GM21737 (cell line): ENCODE measurements around the gene CCDC7.
A peak's percentile ranks its signal among the peaks of the same experiment; 100 is the strongest.
"Not testable (repeated sequence)": the region's sequence is repeated elsewhere in the genome, so short reads cannot be mapped to it uniquely, and the experiment has no call there.

Source experiments
- ATAC-seq: cut with Tn5 transposase; IDR thresholded peaks from one replicate; pipeline ENCODE4 v1.9.1; 2021; ENCODE audit warnings: mild to moderate bottlenecking, moderate library complexity; ENCODE audit not compliant: unreplicated experiment

Gene CCDC7

DNA sequence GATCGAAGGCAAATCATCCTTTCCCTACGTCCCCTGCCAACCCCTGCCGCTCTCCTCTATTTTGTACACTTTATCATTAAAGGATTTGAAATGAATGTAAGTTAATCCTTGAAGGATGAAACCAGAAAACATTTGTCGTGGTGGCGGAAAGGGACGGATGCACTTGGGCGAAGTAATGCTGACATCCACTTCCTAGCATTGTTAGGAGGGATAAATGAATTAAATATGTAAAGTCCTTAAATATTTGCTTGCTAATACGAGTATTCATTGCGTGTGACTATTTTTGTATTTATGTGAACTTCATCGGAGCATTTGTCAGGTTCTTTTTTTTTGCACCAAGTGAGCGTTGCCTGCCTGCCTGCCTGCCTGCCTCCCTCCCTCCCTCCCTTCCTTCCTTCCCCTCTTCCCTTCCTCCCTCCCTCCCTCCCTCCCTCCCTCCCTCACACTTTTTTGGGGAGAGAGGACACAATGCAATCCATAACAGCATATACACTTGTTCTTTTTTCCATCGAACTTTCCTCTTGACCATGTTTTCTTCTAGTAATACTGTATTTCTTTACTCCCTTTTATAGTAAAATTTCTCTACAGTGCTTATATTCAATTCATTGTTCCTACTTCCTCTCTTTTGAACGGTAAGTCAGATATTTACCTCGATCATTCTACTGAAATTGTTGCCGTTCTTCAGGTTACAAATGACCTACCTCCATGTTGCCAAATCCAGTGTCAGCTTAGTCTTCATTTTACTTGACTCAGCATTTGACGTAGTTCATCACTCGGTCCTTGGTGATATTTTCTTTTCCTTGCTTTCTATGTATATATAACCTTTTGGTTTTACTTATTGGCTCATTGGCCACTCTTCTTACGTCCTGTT is 831 bp downstream of the CCDC7 start:
- peak; percentile 6 for ATAC-seq

GRCh38 chr10:32454148-32454547 is 8.2 kb downstream of the CCDC7 start:
- ATAC-seq = no peak

DNA sequence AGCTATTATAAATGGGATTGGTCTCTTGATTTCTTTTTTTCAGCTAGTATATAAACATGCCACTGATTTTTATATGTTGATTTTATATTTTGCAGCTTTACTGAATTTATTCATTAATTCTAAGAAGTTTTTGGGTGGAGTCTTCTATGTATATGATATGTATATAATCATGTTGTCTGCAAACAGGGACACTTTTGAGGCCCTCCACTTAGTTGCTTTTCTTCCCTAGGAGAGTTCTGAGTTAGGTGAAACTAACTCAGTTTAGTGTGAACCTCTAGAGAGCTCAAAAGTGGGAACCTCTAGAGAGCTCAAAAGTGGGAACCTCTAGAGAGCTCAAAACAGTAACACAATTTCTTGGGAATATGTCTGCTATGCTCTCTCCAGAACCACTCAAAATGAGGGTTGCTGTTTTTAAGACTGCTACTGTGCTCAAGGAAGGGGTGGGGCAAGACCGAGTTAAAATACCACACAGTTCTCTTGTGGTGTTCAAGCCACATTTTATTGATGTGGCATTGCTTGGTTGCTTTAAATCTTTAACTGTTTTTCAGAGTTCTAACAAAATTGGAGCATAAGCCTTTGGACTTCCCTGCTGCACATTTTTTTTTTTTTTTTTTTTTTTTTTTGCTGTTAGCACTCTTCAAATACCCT is 13.2 kb downstream of the CCDC7 start:
- no peak for ATAC-seq

DNA sequence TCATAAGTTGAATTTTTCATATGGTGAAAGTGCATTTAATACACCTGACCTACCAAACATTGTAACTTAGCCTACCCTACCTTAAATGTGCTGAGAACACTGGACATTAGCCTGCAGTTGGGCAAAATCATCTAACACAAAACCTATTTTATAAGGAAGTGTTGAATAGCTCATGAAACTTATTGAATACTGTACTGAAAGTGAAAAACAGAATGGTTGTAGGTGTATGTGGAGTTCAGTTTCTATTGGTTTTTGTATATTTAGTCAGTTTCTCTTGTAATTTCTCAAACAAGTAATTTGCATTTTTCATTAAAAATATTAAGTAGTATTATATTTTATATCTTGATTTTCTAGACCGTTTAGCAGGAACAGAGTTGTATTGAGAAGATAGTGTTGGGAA is 15.3 kb downstream of the CCDC7 start:
- no peak for ATAC-seq

DNA sequence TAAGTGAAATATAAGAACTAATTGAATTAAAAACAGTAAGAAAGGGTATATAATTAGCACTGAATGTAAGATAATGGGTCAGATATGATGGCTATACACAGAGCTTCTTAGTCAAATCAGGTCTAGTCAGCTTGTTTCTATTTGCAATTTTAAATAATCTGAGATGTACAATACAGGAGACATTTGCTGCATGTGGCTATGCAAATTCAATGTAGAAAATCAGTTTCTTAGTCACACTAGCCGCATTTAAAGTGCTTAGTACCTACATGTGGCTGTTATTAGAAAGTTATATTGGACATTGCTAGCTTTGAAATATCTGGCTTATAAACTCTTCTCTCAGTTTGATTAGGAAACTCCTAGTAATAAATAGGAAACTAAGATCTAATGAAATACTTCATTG is 25.3 kb downstream of the CCDC7 start:
- ATAC-seq = no peak

DNA sequence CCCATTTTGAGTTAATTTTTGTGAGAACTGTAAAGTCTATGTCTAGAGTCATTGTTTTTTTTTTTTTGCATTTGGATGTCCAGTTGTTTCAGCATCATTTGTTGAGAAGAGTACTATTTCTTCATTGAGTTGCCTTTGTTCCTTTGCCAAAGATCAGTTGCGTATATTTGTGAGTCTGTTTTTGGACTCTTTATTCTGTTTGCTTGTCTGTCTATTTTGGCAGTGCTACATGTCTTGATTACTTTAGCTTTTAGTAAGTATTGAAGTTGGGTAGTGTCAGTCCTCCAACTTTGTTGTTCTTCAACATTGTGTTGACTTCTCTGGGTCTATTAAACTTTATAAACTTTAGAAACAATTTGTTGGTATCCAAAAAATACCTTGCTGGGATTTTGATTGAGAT is 31.6 kb downstream of the CCDC7 start:
- ATAC-seq = no peak

DNA sequence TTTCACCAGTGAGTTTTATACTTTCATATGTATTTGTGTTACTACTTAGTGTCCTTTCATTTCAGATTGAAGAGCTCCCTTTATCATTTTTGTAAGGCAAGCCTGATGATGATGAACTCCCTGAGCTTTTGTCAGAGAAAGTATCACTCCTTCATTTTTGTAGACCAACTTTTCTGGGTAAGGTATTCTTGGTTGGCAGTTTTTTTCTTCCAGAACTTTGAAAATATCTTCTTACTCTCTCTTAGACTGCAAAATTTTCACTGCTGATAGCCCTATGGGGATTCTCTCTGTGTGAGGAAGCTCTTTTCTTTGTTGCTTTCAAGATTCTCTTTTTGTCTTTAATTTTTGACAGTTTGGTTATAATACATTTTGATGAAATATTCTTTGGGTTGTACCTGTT is 35.7 kb downstream of the CCDC7 start:
- no peak for ATAC-seq

GRCh38 chr10:32483019-32483502 is 37.1 kb downstream of the CCDC7 start:
- ATAC-seq = not testable (repeated sequence)

- not testable (repeated sequence) for ATAC-seq
Measured at GRCh38 chr10:32488038-32488437, 42.1 kb downstream of the CCDC7 start.

GRCh38 chr10:32489158-32489557 is 43.2 kb downstream of the CCDC7 start:
- no peak for ATAC-seq

GRCh38 chr10:32489901-32490300 is 44.0 kb downstream of the CCDC7 start:
- no peak for ATAC-seq

DNA sequence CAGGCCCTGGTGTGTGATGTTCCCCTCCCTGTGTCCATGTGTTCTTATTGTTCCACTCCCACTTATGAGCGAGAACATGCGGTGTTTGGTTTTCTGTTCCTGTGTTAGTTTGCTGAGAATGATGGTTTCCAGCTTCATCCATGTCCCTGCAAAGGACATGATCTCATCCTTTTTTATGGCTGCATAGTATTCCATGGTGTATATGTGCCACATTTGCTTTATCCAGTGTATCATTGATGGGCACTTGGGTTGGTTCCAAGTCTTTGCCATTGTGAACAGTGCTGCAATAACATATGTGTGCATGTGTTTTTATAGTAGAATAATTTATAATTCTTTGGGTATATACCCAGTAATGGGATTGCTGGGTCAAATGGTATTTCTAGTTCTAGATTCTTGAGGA is 48.6 kb downstream of the CCDC7 start:
- not testable (repeated sequence) for ATAC-seq

DNA sequence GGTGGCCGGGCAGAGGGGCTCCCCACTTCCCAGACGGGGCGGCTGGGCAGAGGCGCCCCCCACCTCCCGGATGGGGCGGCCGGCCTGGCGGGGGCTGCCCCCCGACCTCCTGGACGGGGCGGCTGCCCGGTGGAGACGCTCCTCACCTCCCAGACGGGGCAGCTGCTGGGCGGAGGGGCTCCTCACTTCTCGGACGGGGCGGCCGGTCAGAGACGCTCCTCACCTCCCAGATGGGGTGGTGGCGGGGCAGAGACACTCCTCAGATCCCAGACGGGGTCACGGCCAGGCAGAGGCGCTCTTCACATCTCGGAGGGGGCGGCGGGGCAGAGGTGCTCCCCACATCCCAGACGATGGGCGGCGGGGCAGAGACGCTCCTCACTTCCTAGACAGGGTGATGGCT is 54.2 kb downstream of the CCDC7 start:
- not testable (repeated sequence) for ATAC-seq

- no peak for ATAC-seq
Measured at GRCh38 chr10:32501906-32502305, 56.0 kb downstream of the CCDC7 start.

GRCh38 chr10:32505762-32506420 is 60.0 kb downstream of the CCDC7 start:
- ATAC-seq = not testable (repeated sequence)

DNA sequence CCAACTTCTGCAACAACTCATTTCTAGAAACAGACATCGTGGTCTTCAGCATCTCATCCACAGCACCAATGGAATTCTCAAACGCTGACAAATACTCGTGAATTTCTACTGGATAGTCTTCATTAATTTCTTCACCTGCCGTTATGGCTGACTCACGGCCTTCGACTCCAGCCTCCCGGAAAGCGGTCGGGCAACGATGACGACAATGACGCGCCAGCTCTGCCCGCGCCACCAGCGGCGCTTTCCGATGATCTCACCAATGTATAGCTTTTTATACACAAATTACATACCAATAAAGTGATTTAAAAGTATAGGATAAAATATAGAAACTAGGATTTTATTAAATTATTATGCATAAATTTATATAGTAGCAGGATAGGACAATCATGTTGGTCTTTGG is 65.7 kb downstream of the CCDC7 start:
- ATAC-seq = no peak

- no peak for ATAC-seq
Measured at GRCh38 chr10:32516567-32517495, 70.9 kb downstream of the CCDC7 start.

- ATAC-seq = no peak
Measured at GRCh38 chr10:32530231-32530630, 84.3 kb downstream of the CCDC7 start.

DNA sequence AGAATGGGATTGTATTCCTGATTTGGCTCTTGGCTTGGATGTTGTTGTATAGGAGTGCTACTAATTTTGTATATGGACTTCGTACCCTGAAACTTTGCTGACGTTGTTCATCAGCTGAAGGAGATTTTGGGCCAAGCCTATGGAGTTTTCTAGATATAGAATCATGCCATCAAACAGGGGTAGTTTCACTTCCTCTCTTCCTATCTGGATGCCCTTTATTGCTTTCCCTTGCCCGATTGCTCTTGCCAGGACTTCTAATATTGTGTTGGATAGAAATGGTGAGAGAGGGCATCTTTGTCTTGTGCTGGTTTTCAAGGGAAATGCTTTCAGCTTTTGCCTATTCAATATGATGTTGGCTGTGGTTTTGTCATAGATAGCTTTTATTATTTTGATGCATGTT is 92.3 kb downstream of the CCDC7 start:
- no peak for ATAC-seq

DNA sequence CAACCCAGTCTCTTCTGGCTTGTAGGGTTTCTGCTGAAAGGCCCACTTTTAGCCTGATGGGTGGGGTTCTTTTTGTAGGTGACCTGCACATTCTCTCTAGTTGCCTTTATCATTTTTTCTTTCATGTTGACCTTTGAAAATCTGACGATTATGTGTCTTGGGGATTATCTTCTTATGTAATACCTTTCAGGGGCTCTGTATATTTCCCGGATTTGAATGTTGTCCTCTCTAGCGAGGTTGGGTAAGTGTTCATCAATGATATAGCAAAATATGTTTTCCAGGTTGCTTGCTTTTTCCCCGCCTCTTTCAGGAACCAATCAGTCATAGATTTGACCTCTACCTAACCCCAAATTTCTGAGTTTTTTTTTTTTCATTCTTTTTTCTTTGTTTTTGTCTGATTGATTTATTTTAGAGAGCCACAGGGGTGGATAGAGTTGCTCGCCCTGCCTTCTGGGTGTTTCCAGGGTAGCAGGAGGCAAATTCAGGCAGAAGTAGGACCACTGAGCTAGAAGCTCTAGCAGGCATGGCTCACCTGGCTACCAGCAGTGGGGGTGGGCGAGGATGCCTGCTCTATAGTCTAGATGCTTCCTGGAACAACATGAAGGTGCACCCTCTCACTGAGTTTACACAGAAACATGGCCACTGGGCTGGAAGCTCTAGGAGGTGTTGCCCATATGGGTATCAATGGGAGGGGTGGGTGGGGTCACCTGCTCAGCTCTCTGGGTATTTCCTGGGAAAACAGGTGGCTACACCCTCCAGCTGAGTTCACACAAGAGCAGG is 94.9 kb downstream of the CCDC7 start:
- no peak for ATAC-seq
